Posterior cingulate gyrus (tissue), 11 donors: Measurements from ENCODE around the gene PSMG3.

Source experiments
- DNase-seq, 10 donors: peaks; one replicate each; pipeline versions ENCODE4 v3.0.0 to v3.0.0-alpha.2; 2020 to 2021; ENCODE audit warnings: mixed read lengths in 3 of 10
- intact Hi-C: fragments of 100-400 bp; cut with DNase I; formaldehyde crosslinking; loops from one replicate; pipeline ENCODE4 v1.15.1; 2023

The PSMG3 gene

GRCh38 chr7:1561036-1561940, 8.5 kb downstream of the PSMG3 start:
- intact Hi-C loops = no loop called here
- peak in 1 of 10 donors; percentile 57 for DNase-seq

DNA sequence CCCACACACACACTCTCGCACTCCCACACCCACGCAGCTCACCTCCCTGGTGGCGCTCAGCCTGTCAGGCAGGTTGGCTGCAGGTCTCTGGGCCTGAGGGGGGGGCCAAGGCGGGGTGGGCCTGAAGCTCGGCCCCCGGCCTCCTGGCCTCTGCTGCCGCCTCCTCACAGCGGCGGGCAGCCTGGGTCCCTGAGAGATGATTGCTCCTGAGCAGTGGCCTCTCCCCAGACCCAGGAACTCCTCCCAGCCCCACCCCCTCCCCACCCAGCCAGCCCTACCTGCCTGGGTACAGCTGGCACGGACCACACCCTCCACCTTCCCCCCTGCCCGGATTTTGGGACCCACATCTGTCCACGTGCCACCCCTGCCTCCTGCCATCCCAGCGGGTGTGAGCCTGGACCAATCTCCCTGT, 9.2 kb downstream of the PSMG3 start:
- intact Hi-C loops = no loop called here
- DNase-seq = peak in 1 of 10 donors; percentile 50

- DNase-seq = peak in 1 of 10 donors; percentile 61
- intact Hi-C loops = no loop called here
Measured at GRCh38 chr7:1559626-1560590, 9.9 kb downstream of the PSMG3 start.

DNA sequence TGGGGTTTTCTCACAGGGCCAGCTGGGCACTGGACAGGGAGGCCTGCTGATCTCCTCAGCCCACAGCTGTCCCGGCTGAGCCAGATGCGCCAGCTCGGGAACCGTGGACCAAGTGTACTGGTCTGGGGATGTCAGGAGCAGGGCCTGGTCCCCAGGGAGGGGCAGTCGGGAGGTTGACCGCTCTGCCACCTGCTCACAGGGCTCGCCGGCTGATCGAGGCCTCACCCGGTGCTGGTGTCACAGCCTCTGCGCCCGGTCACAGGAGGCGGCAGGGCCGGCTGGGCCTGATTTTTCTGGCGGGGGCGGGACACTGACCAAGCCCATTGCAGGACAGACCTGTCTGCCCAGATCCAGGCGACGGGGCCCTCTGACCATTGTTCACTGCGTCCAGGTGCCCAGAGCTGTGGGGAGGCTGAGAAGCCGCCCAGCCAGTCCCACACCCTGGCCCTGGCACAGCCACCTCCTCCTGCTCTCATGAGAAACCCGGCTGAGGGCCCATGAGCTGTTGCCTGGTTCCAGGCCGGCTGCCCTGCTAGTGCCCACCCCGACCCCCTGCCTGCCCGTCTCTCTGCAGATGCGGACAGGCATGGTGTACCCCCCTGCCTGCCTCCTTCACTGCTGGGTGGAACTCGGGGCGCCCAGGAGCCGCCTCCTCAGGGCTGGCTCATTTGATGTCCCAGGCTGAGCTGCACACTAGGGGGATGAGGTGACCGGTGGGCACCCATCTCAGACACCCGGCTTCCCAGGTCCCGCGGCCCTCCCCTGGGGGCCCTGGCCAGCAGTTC, 10.8 kb downstream of the PSMG3 start:
- DNase-seq = peak in 1 of 10 donors; percentile 64
- intact Hi-C loops = no loop called here

DNA sequence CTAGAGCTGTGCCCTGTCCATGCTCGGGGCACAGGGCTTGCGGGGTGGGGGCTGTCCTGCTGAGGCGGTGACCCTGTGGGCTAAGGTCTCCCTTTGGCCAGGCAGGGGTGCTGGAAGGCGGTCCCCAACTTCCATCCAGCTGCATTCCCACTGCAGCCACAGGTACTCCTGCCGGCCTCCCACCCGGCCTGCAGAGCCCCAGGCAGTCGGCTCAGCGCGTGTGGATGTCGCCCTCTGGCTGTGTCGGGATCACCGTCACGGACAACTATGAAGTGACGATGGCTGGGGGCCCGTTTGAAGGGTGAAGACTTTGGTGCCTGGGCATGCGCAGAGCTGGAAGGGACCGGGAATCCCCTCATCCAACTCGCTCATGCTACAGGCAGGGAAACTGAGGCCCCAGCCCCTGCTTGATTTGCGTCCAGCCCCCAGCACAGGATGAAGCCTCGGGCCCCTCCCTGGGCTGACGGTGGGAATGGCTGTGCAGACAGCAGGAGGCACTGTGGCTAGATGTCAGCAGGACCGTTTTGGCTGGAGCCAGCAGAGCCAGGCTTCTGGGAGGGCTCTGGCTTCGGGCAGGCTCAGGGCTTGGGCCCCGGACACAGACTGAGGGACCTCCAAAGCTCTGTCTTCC, 11.5 kb downstream of the PSMG3 start:
- DNase-seq = peak in 1 of 10 donors; percentile 70
- intact Hi-C loops = no loop called here

- intact Hi-C loops = no loop called here
- peak in 1 of 10 donors; percentile 54 for DNase-seq
Measured at GRCh38 chr7:1557771-1558170, 12.1 kb downstream of the PSMG3 start.

GRCh38 chr7:1557006-1557405, 12.8 kb downstream of the PSMG3 start:
- peak in 1 of 10 donors; percentile 52 for DNase-seq
- intact Hi-C loops = no loop called here

GRCh38 chr7:1555813-1556543, 13.9 kb downstream of the PSMG3 start, which contains the start of gene TMEM184A:
TSS of gene TMEM184A (minus strand) at chr7:1556205. CDS start at chr7:1555484, 721 bp downstream.
- intact Hi-C loops = no loop called here
- peak in 1 of 10 donors; percentile 47 for DNase-seq

DNA sequence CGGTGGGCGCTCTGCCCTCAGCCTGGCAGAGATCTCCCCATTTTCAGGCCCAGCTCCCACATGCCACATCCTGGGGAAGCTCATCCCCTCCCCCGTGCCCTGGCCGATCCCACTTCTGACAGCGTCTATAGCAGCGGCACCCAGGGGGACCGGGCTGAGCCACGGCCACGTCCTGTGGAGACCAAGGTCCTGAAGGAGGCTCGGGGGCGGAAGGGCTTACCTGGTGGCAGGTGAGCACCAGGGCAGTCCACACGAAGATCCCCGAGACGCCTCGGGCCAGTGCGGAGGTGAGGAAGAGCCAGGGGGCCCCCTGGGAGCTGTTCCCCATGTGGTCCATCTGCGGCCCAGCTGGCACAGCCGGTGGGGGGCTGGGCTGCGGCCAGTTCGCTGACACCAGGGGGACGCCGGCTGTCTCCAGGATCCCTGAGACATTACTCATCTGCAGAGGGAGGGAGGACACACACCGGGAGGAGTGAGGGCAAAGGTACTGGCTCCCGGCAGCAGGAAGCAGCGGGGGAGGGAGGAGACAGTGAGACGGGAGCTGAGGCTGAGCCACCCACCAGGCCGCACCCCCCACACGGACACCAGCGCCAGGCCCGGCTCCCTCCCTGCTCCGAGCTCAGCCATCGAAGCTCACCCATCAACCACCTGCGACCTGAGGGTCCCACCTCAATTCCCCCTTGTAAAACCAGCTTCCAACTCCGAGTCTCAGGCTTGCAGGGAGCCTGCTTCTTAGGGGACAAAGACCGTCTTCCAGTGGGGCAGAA, 14.6 kb downstream of the PSMG3 start:
- intact Hi-C loops = no loop called here
- DNase-seq = peak in 1 of 10 donors; percentile 69

DNA sequence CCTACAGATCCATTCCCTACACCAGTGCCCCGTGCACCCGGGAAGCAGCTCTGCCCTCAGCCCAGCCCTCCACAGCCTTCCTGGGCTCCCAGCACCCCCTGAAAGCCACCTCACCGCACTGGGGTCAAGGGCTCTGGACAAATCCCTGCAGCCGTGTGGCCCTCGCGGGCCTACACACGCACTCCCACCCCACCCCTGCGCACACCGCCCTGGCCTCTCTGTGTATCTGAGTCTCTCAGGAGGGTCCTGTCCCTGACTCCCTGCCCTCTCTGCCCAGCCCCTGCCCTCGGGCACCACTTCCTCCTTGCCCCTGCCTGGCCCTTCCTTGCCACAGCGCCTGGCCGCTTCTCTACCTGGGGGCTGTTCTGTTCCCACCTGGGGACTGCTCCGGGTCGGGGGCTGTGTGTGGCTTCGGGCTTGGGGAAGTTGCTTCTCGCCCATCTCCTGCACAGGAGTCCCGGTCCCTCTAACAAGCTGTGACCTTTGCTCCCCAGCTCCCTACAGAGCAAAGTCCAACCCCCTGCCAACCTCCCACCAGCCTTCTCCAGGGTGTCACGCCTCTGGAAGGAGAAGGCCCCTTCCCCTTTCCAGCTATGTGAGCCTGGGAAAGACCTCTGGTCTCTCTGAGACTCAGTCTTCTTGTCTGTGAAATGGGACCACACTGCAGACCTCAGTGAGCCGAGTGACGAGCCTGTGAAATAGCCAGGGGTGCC, 15.3 kb downstream of the PSMG3 start:
- intact Hi-C loops = no loop called here
- DNase-seq = peak in 1 of 10 donors; percentile 51

DNA sequence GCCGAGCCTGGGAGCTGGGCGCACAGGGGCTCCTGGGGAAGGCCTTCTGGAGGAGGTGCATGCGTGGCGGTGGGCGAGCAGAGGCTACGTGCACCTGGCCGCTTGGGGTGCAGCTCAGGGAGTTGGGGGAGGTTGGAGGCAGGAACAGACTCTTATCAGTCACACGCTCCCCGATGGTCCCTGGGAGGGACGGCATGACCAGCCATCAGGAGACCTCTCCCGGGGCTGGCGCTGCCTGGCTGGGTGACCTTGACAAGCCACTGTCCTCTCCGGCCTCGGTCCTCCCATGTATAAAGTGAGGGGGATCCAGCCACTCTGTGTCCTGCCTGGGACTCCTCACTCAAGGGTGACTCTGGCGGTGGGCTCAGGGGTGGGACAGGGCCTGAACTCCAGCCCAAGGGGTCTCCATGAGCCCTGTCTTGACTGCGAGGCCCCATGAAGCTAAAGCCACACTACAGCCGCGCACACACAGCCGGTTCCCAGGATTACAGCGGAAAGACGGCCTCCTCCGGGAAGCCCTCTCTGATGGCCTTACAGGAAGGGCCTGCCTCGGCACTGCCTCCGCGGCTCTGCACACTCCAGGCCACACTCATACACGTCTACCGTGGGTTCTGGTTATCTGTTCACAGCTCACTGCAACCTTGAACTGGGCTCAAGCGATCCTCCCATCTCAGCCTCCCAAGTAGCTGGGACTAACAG, 16.2 kb downstream of the PSMG3 start:
- DNase-seq = peak in 1 of 10 donors; percentile 54
- intact Hi-C loops = no loop called here

DNA sequence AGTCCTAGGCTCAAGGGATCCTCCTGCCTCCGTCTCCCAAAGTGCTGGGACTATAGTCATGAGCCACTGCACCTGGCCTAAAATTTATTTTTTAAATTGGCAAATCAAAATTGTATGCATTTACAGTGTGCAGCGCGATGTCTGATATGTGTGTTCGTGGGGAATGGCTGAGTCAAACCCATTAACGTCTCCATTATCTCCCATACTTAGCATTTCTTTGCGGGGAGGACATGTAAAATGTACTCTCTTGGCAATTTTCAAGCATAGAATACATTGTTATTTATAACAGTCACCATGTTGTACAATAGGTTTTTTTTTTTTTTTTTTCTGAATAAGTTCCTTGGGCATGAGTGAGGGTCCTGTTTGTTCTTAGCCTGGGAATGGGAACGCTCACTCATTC, 17.6 kb downstream of the PSMG3 start:
- intact Hi-C loops = no loop called here
- DNase-seq = no peak

DNA sequence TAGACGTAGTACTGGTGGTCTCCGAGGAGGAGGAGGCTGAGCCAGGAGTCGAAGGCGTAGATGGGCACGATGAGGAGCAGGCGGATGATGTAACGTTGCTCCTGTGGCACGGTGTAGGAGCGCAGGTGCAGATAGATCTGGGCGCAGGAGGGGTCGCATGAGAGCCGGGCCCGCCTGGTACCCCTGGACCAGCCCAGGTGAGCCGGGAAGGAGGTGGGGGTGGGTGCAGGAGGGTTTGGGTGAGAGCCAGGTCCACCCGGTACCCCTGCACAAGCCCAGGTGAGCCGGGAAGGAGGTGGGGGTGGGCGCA, 19.0 kb downstream of the PSMG3 start:
- intact Hi-C loops = no loop called here
- no peak for DNase-seq

- intact Hi-C loops = no loop called here
- no peak for DNase-seq
Measured at GRCh38 chr7:1550005-1550845, 19.6 kb downstream of the PSMG3 start.

DNA sequence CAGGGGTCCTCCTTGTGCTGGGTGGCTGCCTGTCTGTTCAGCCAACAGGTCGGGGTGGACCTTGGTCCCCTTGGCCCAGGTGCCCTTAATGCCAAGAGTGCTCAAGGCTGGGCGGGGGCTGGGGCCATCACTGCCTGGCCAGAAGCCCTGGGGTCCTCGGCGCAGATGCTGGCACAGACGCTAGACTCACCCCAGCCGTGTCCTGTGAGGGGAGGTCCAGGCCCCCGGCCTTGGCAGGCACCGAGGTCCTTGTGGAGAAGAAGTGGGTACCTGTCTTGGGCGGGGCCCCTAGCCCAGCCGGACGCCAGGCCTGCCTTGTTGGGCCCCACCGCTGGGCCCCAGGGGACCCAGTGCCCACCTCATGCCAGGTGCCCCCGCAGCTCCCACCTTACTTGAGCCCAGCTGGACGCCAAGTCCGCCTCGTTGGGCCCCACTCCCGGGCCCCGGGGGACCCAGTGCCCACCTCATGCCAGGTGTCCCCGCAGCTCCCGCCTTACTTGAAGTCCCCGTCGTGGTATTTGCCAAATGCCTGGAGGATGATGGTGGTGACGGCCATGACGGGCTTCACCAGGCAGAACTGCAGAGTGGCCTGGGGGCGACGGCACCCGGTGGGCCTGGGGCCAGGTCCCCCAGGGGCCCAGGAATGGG, 20.4 kb downstream of the PSMG3 start:
- DNase-seq = no peak
- intact Hi-C loops = no loop called here

DNA sequence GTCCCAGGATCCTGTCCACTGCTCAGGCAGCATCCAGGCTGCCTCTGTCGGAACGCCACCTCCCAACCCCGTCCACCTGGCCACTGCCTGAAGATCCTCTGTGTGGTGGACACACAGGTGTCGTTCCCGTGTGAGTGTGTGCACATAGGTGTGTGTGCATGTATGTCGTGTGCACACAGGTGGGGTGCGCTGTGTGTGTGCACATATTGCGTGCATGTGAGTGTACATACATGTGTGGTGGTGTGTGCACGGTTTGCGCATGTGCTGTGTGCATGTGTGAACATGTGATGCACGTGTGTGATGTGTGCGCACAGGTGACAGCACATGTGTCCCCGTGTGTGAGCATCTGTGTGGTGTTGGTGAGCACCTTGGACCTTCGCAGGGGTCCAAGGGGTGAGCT, 20.9 kb downstream of the PSMG3 start:
- intact Hi-C loops = no loop called here
- no peak for DNase-seq
